GM19023 (cell line): Measurements from ENCODE around the gene ULBP1.
"Not testable (repeated sequence)": the region's sequence is repeated elsewhere in the genome, so short reads cannot be mapped to it uniquely, and the experiment has no call there.

Source experiments
- ATAC-seq: cut with Tn5 transposase; IDR thresholded peaks from one replicate; pipeline ENCODE4 v1.9.1; 2021; ENCODE audit warnings: mild to moderate bottlenecking, moderate library complexity; ENCODE audit not compliant: unreplicated experiment

Gene ULBP1

GRCh38 chr6:149933036-149933435 is 30.7 kb upstream of the ULBP1 start:
- ATAC-seq, result no peak

- no peak for ATAC-seq
These were observed 30.3 kb upstream of the ULBP1 start for GRCh38 chr6:149933461-149933860.

GRCh38 chr6:149934249-149935156 is 29.2 kb upstream of the ULBP1 start:
- ATAC-seq, result no peak

- no peak for ATAC-seq
These were observed 28.5 kb upstream of the ULBP1 start for GRCh38 chr6:149935246-149935645.

GRCh38 chr6:149935668-149936067 is 28.1 kb upstream of the ULBP1 start:
- no peak for ATAC-seq

GRCh38 chr6:149936743-149937142 is 27.0 kb upstream of the ULBP1 start:
- no peak for ATAC-seq

GRCh38 chr6:149938013-149938570 is 25.7 kb upstream of the ULBP1 start:
- ATAC-seq, result not testable (repeated sequence)

- ATAC-seq, result peak; percentile 78
These were observed 25.0 kb upstream of the ULBP1 start for GRCh38 chr6:149938571-149939355.

GRCh38 chr6:149939356-149939648 is 24.4 kb upstream of the ULBP1 start:
- no peak for ATAC-seq

- no peak for ATAC-seq
These were observed 23.7 kb upstream of the ULBP1 start for GRCh38 chr6:149939909-149940671.

- ATAC-seq, result no peak
These were observed 23.1 kb upstream of the ULBP1 start for GRCh38 chr6:149940672-149940982.

GRCh38 chr6:149941583-149942460 is 21.9 kb upstream of the ULBP1 start, which contains the start of gene ULBP2:
Gene ULBP2, plus strand, starts transcription at chr6:149942014. Its CDS starts 59 bp downstream, at chr6:149942073.
- peak; percentile 40 for ATAC-seq

GRCh38 chr6:149942461-149942829 is 21.3 kb upstream of the ULBP1 start:
- ATAC-seq, result no peak

GRCh38 chr6:149943321-149943720 is 20.4 kb upstream of the ULBP1 start:
- ATAC-seq, result not testable (repeated sequence)

- not testable (repeated sequence) for ATAC-seq
These were observed 18.5 kb upstream of the ULBP1 start for GRCh38 chr6:149945276-149945675.

GRCh38 chr6:149946631-149947030 is 17.1 kb upstream of the ULBP1 start:
- not testable (repeated sequence) for ATAC-seq

- not testable (repeated sequence) for ATAC-seq
These were observed 16.2 kb upstream of the ULBP1 start for GRCh38 chr6:149947533-149947932.

GRCh38 chr6:149948011-149948410 is 15.7 kb upstream of the ULBP1 start:
- no peak for ATAC-seq

- no peak for ATAC-seq
These were observed 15.1 kb upstream of the ULBP1 start for GRCh38 chr6:149948616-149949015.

- no peak for ATAC-seq
These were observed 13.3 kb upstream of the ULBP1 start for GRCh38 chr6:149950423-149950822.
